Measurements from ENCODE around the gene TMEM95.

DNA sequence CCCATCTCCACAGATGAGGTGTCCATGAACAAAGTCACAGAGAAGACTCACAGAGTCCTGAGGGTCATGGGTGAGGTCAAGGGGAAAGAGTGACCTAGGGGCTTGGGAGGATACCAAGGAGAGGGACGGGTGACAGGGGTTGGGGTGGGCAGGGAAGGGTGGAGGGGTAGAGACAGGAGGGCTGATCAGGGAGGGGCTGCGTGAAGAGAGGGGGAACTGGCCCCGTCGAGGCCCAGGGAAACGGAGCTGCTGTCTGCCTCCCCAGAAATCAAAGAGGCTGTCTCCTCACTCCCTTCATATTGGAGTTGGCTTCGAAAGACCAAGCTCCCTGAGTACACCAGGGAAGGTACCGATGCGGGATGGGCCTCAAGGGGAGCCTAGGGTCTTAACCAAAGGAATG, 617 bp downstream of the TMEM95 start:
- TF ChIP-seq, protein P1, sequence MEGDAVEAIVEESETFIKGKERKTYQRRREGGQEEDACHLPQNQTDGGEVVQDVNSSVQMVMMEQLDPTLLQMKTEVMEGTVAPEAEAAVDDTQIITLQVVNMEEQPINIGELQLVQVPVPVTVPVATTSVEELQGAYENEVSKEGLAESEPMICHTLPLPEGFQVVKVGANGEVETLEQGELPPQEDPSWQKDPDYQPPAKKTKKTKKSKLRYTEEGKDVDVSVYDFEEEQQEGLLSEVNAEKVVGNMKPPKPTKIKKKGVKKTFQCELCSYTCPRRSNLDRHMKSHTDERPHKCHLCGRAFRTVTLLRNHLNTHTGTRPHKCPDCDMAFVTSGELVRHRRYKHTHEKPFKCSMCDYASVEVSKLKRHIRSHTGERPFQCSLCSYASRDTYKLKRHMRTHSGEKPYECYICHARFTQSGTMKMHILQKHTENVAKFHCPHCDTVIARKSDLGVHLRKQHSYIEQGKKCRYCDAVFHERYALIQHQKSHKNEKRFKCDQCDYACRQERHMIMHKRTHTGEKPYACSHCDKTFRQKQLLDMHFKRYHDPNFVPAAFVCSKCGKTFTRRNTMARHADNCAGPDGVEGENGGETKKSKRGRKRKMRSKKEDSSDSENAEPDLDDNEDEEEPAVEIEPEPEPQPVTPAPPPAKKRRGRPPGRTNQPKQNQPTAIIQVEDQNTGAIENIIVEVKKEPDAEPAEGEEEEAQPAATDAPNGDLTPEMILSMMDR (IDR thresholded peaks at IDR 0.05 in 4 of 5, conservative IDR thresholded peaks at IDR 0.05 in 1 of 5) = no peak
- TF ChIP-seq POLR2A (IDR thresholded peaks at IDR 0.05) = no peak

Data from gastrocnemius medialis (tissue), 4 donors.